ENCODE results near the gene MSRB3. TPM values are rescaled to one million over a fixed set of nuclear protein-coding genes. Genes with fewer than 3 reads are reported as not detected.

Gene MSRB3
- total RNA-seq, 1 experiment from 2014 or later = 1.1 TPM

DNA sequence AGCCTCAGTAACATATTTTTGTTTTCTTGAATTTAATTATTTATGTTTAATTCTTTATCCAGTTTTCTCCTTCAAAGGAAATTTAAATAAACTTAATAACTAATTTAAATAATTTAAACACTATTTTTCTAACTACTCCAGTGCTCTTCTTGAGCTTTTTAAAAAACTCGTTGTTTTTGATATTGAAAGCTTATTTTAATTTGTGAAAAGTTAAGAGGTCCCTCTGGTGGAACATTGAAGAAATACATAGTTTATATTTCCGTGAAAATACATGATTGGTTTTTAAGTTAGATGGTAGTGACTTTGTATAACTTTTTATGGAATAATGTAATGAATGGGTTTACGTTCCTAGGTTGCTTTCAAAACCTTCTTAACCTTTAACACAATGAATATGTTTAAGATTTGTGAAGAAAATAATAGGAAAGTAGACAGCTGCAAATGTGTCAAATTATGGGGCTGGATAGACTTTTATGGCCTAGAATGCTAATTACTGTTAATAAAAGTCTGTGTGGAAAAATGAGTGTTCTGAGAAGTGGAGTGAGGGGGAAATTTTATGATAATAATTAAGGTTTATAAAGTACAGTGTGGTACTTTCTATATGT lies 45.9 kb upstream of the MSRB3 start:
- no peak overlapping the region for H3T11ph ChIP-seq (ENCODE audit: low read length)
- no peak overlapping the region for H3K18ac ChIP-seq (ENCODE audit: insufficient read length, low read depth, low read length)
- H2BK12ac ChIP-seq (ENCODE audit: insufficient read length, low read depth, low read length) = no peak overlapping the region
- Mint-ChIP-seq H3K27ac (no peak overlapping the region), H3K4me3 (no peak overlapping the region), H3K27me3 (ENCODE audit: low read depth) (no peaks in the 10 kb centered on the region), H3K36me3 (ENCODE audit: insufficient read depth in 1 of 3, low read depth in 3 of 3) (peaks cover 27 to 33% (median 30%) of the 10 kb centered on the region in 3 experiments), H3K4me1 (peaks cover 3 to 5% of the 10 kb centered on the region in 2 experiments), H3K9me3 (peaks cover 21 to 24% of the 10 kb centered on the region in 2 experiments)
- H3K79me2 ChIP-seq (ENCODE audit: insufficient read depth, low read length) = no peaks in the 10 kb centered on the region
- no peak overlapping the region for H4K8ac ChIP-seq (replicated peaks; ENCODE audit: insufficient read length, low read depth, low read length)
- H3K79me1 ChIP-seq (ENCODE audit: insufficient read depth, low read depth, low read length, poor library complexity, severe bottlenecking) = no peaks in the 10 kb centered on the region
- H2BK20ac ChIP-seq (ENCODE audit: low read depth, low read length, poor library complexity, severe bottlenecking) = no peak overlapping the region
- no peaks in the 10 kb centered on the region for H3K23me2 ChIP-seq (ENCODE audit: insufficient read length, low read depth, low read length, poor library complexity, severe bottlenecking)
- no peak overlapping the region for H2AFZ ChIP-seq (ENCODE audit: low read length)
- H4K91ac ChIP-seq (ENCODE audit: insufficient read length, low read depth, low read length) = no peak overlapping the region
- no peak overlapping the region for H2BK15ac ChIP-seq (ENCODE audit: low read depth, low read length)
- WGBS (ENCODE audit: extremely low coverage, insufficient read length, low lambda C conversion rate) = no CpG with 5 or more reads among the region's 3 CpGs
- H2AK5ac ChIP-seq (ENCODE audit: insufficient read length, low read length) = no peak overlapping the region
- H3K4ac ChIP-seq (ENCODE audit: low read depth, low read length) = no peak overlapping the region
- no peaks in the 10 kb centered on the region for H4K20me1 ChIP-seq (ENCODE audit: control insufficient read depth, insufficient read depth, insufficient read length)
- no peaks in the 10 kb centered on the region for H3K9me3 ChIP-seq (ENCODE audit: control insufficient read depth, low read depth, low read length)
- H3K14ac ChIP-seq (ENCODE audit: insufficient read depth, low read length) = no peak overlapping the region
- H3K9ac ChIP-seq (ENCODE audit: extremely low read depth, insufficient read length, low read length) = no peak overlapping the region
- no peak overlapping the region for H3K27ac ChIP-seq (ENCODE audit: insufficient read length, low read depth, low read length)
- no peak overlapping the region for H2BK120ac ChIP-seq (ENCODE audit: low read depth, low read length, poor library complexity, severe bottlenecking)
- DNase-seq = no peak
- H3K4me2 ChIP-seq (ENCODE audit: insufficient read depth, insufficient read length, low read length) = no peak overlapping the region
- TF ChIP-seq, protein P1, sequence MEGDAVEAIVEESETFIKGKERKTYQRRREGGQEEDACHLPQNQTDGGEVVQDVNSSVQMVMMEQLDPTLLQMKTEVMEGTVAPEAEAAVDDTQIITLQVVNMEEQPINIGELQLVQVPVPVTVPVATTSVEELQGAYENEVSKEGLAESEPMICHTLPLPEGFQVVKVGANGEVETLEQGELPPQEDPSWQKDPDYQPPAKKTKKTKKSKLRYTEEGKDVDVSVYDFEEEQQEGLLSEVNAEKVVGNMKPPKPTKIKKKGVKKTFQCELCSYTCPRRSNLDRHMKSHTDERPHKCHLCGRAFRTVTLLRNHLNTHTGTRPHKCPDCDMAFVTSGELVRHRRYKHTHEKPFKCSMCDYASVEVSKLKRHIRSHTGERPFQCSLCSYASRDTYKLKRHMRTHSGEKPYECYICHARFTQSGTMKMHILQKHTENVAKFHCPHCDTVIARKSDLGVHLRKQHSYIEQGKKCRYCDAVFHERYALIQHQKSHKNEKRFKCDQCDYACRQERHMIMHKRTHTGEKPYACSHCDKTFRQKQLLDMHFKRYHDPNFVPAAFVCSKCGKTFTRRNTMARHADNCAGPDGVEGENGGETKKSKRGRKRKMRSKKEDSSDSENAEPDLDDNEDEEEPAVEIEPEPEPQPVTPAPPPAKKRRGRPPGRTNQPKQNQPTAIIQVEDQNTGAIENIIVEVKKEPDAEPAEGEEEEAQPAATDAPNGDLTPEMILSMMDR (conservative IDR thresholded peaks at IDR 0.05) = peak; percentile 65
- H2BK5ac ChIP-seq (ENCODE audit: insufficient read length, low read length) = no peak overlapping the region
- no peak overlapping the region for H3K23ac ChIP-seq (ENCODE audit: insufficient read length, low read depth, low read length)
- H4K5ac ChIP-seq (ENCODE audit: insufficient read length, low read depth, low read length) = no peak overlapping the region
- no peaks in the 10 kb centered on the region for H3K4me1 ChIP-seq (ENCODE audit: insufficient read depth, low read length)
- no peaks in the 10 kb centered on the region for H3K27me3 ChIP-seq (ENCODE audit: insufficient read depth, low read length)
- H3K56ac ChIP-seq (ENCODE audit: insufficient read length, low read depth, low read length) = no peak overlapping the region
